HepG2 (cell line): ENCODE measurements around the gene FECH. TPM values are rescaled to one million over a fixed set of nuclear protein-coding genes. Genes with fewer than 3 reads are reported as not detected.

Source experiments
- ATAC-seq: fragments of 200-7000 bp; cut with Tn5 transposase; 3 replicates; pipeline ENCODE4 v1.9.1; 2020; ENCODE audit warnings: mild to moderate bottlenecking, moderate library complexity
- BruUV-seq: library from RNA; stranded (reverse); fragments of 400-500 nt; replicated peaks from 2 replicates; lab custom pipeline; 2021; lab: Mats Ljungman, UMichigan
- CTCF ChIA-PET: fragments of 300-600 bp; formaldehyde crosslinking; extraction: SDS; loops from one replicate; lab custom pipeline; 2021; ENCODE audit warnings: low total read pairs, inconsistent platforms, low intra/inter-chr PET ratio; lab: Yijun Ruan, JAX
- POLR2A ChIA-PET: fragments of 350-600 bp; sonication (Branson Sonifier 250); formaldehyde crosslinking; loops from one replicate; lab custom pipeline; 2020; ENCODE audit warnings: antibody characterized with exemption, inconsistent platforms; lab: Yijun Ruan, JAX
- DNase-seq: peaks from one replicate; pipeline ENCODE4 v3.0.0-alpha.2; 2015; ENCODE audit warnings: low spot score
- FAIRE-seq: peaks from 3 replicates; lab custom pipeline; 2011; peaks lifted over from hg19 to GRCh38; lab: Jason Lieb, UNC
- H2AFZ ChIP-seq: one replicate; pipeline ENCODE4 v1.6.1; 2011; ENCODE audit warnings: low read length, inconsistent platforms
- H3K27ac ChIP-seq: fragments of 300-600 bp; 3 replicates; pipeline ENCODE4 v1.8.0; 2011; ENCODE audit warnings: mixed run types, mild to moderate bottlenecking, mixed read lengths, low read length, inconsistent platforms; ENCODE audit not compliant: insufficient read depth; ENCODE audit errors: extremely low read length
- H3K27me3 ChIP-seq, 2 experiments: fragments of 200-600 bp in 1 of 2; 2 replicates in 1 of 2; 3 replicates in 1 of 2; pipeline versions ENCODE4 v1.6.0 to v1.8.0; 2011; ENCODE audit warnings: low read length in 2 of 2, mild to moderate bottlenecking in 2 of 2, moderate library complexity in 2 of 2, inconsistent platforms in 1 of 2; ENCODE audit not compliant: insufficient read depth in 2 of 2, control insufficient read depth in 1 of 2
- H3K36me3 ChIP-seq, 2 experiments: fragments of 200-600 bp in 1 of 2; replicated peaks in 1 of 2; 2 replicates in 1 of 2; 3 replicates in 1 of 2; pipeline versions ENCODE4 v1.5.1 to v1.8.0; 2011; ENCODE audit warnings: low read length in 2 of 2, inconsistent platforms in 1 of 2; ENCODE audit not compliant: insufficient read depth in 2 of 2, control insufficient read depth in 1 of 2
- H3K4me1 ChIP-seq: 2 replicates; pipeline ENCODE4 v1.5.1; 2012; ENCODE audit warnings: low read length, inconsistent platforms; ENCODE audit not compliant: insufficient read depth
- H3K4me2 ChIP-seq: 2 replicates; pipeline ENCODE4 v1.6.0; 2011; ENCODE audit warnings: low read depth, low read length, inconsistent platforms
- H3K4me3 ChIP-seq, 3 experiments: fragments of 200-600 bp in 1 of 3; sonication (generic), shearing (Covaris generic) in 1 of 3; replicated peaks in 1 of 3; 2 replicates each; pipeline ENCODE4 v1.5.1; 2011 to 2016; ENCODE audit warnings: low read length in 3 of 3, inconsistent platforms in 2 of 3, low read depth in 2 of 3, mild to moderate bottlenecking in 2 of 3, control low read depth in 1 of 3, mixed read lengths in 1 of 3; ENCODE audit not compliant: insufficient read depth in 1 of 3
- H3K79me2 ChIP-seq: one replicate; pipeline ENCODE4 v1.6.1; 2011; ENCODE audit warnings: low read length, inconsistent platforms; ENCODE audit not compliant: insufficient read depth
- H3K9ac ChIP-seq: 2 replicates; pipeline ENCODE4 v1.6.0; 2011; ENCODE audit warnings: mild to moderate bottlenecking, low read depth, low read length, inconsistent platforms; ENCODE audit not compliant: insufficient read depth
- H3K9me3 ChIP-seq: 2 replicates; pipeline ENCODE4 v1.5.1; 2012; ENCODE audit warnings: mild to moderate bottlenecking, low read length
- H4K20me1 ChIP-seq: 2 replicates; pipeline ENCODE4 v1.6.0; 2011; ENCODE audit warnings: inconsistent platforms, mild to moderate bottlenecking, low read length, moderate library complexity; ENCODE audit not compliant: insufficient read depth
- DNMT1 ChIP-seq: sonication (generic); formaldehyde crosslinking; IDR thresholded peaks from 2 replicates; pipeline ENCODE4 v1.5.1; 2020; ENCODE audit warnings: mild to moderate bottlenecking, missing genetic modification reagents
- GATA4 ChIP-seq: sonication (generic); IDR thresholded peaks from 2 replicates; pipeline ENCODE4 v1.6.1; 2016; ENCODE audit warnings: antibody characterized with exemption, low read depth, borderline replicate concordance
- HDAC1 ChIP-seq: sonication (generic); formaldehyde crosslinking; IDR thresholded peaks from 2 replicates; pipeline ENCODE4 v1.5.1; 2020; ENCODE audit warnings: mild to moderate bottlenecking, missing genetic modification reagents
- HNRNPLL ChIP-seq: fragments of 200-400 bp; formaldehyde crosslinking; IDR thresholded peaks from 2 replicates; pipeline ENCODE4 v1.6.1; 2017; ENCODE audit warnings: mild to moderate bottlenecking, low read depth, low read length; ENCODE audit not compliant: poor library complexity, severe bottlenecking
- JUND ChIP-seq: sonication (generic); formaldehyde crosslinking; IDR thresholded peaks from 2 replicates; pipeline ENCODE4 v1.8.0; 2022; ENCODE audit warnings: mild to moderate bottlenecking, missing genetic modification reagents
- MAF1 ChIP-seq: sonication (generic); formaldehyde crosslinking; IDR thresholded peaks from 2 replicates; pipeline ENCODE4 v1.5.0; 2020; ENCODE audit warnings: missing genetic modification reagents, borderline replicate concordance
- NAIF1 ChIP-seq: sonication (generic); formaldehyde crosslinking; IDR thresholded peaks from 2 replicates; pipeline ENCODE4 v1.5.0; 2020; ENCODE audit warnings: mild to moderate bottlenecking, missing genetic modification reagents, borderline replicate concordance
- NR2F6 ChIP-seq, 2 experiments: IDR thresholded peaks; 2 replicates each; pipeline ENCODE4 v1.6.1; 2016; ENCODE audit warnings: antibody characterized with exemption in 1 of 2, mild to moderate bottlenecking in 1 of 2
- POLR2AphosphoS2 ChIP-seq: IDR thresholded peaks from 2 replicates; pipeline ENCODE4 v1.6.1; 2011; ENCODE audit warnings: low read depth, low read length, improper control_type of control experiment
- SALL1 ChIP-seq: sonication (generic); formaldehyde crosslinking; IDR thresholded peaks from 2 replicates; pipeline ENCODE4 v1.8.0; 2022; ENCODE audit warnings: mild to moderate bottlenecking, missing genetic modification reagents
- TFDP1 ChIP-seq: IDR thresholded peaks from 2 replicates; pipeline ENCODE4 v1.6.1; 2016; ENCODE audit warnings: missing compliant biosample characterization, missing genetic modification reagents, borderline replicate concordance
- WIZ ChIP-seq: sonication (generic); formaldehyde crosslinking; IDR thresholded peaks from 2 replicates; pipeline ENCODE4 v1.5.1; 2020; ENCODE audit warnings: mild to moderate bottlenecking, missing genetic modification reagents
- ZNF276 ChIP-seq: sonication (generic); formaldehyde crosslinking; IDR thresholded peaks from 2 replicates; pipeline ENCODE4 v1.4.0; 2020; ENCODE audit warnings: mild to moderate bottlenecking, low read depth, missing genetic modification reagents
- ZNF292 ChIP-seq: sonication (generic); formaldehyde crosslinking; IDR thresholded peaks from 2 replicates; pipeline ENCODE4 v1.8.1; 2022; ENCODE audit warnings: mild to moderate bottlenecking, low read depth, missing genetic modification reagents, borderline replicate concordance
- ZNF329 ChIP-seq: sonication (generic); formaldehyde crosslinking; IDR thresholded peaks from 2 replicates; pipeline ENCODE4 v1.9.0; 2021; ENCODE audit warnings: low read depth, mild to moderate bottlenecking, missing genetic modification reagents
- WGBS: methylation state at CpG from one replicate; pipeline ENCODE4 v1.1.6; 2017; ENCODE audit warnings: low lambda C conversion rate; 5-methylcytosine and 5-hydroxymethylcytosine counted together
- in situ Hi-C: cut with HindIII; loops from 2 replicates; pipeline ENCODE4 v1.10.0; 2017; ENCODE audit warnings: low pct_unique_long_range_greater_than_20kb; ENCODE audit not compliant: extremely low pct_ligation_motif_present
- intact Hi-C: fragments of 100-400 bp; cut with micrococcal nuclease; formaldehyde crosslinking; loops from one replicate; pipeline ENCODE4 v1.10.0; 2022; ENCODE audit not compliant: unreplicated experiment
- polyA plus RNA-seq, 8 experiments: library from polyadenylated mRNA; depleted of rRNA in 3 of 8; stranded (reverse) in 7 of 8; unstranded in 1 of 8; fragments of >200 nt; fragmentation: Illumina TruSeq in 4 of 8; extraction: Trizol in 4 of 8; gene quantifications; 2 replicates each; pipeline versions ENCODE4 v1.2.1 to v1.2.3, GENCODE V29; 2011 to 2016; ENCODE audit warnings: low read depth in 4 of 8, missing spikeins in 1 of 8, mixed read lengths in 1 of 8; ENCODE audit not compliant: insufficient read depth in 1 of 8
- total RNA-seq, 5 experiments: library from RNA; depleted of rRNA; stranded (reverse); fragments of >200 nt; fragmentation: Illumina TruSeq; extraction: Trizol; gene quantifications; 2 replicates each; pipeline ENCODE4 v1.2.3, GENCODE V29; 2016; ENCODE audit warnings: low read depth in 1 of 5

The FECH gene
- total and polyA plus RNA-seq, 2 of the 13 experiments (the other 11 are each of a cell fraction or from before 2014, with no cell fraction given), result 14.7 to 21.9 TPM

- H3K4me3 ChIP-seq, result no peak overlapping the region
- intact Hi-C loops, result loop anchor here (10.0 kb wide), 2 partner anchors 187 to 787 kb away; no protein-coding TSS in a partner anchor
- ChIA-PET POLR2A (no interaction called here), CTCF (no interaction called here)
- no TSS peak for BruUV-seq
- peak overlapping the region; percentile 39; the same call in 1 of the 2 replicates for H3K4me2 ChIP-seq
- H3K4me1 ChIP-seq, result peaks cover 38% of the 10 kb centered on the region
- FAIRE-seq (no peak), ATAC-seq (peak; percentile 10; the same call in 1 of the 3 replicates), DNase-seq (no peak)
- H3K36me3 ChIP-seq, result no peaks in the 10 kb centered on the region
- WGBS, result 14% methylated on average over 2 of the region's 5 CpGs
- H2AFZ ChIP-seq, result no peak overlapping the region
- no peaks in the 10 kb centered on the region for H3K79me2 ChIP-seq
- H3K27ac ChIP-seq, result no peak overlapping the region
- TF ChIP-seq POLR2AphosphoS2, result no peak
- TF ChIP-seq HDAC1 (CRISPR knock-in tag), result no peak
- no peak for TF ChIP-seq JUND (CRISPR knock-in tag)
- no peak for TF ChIP-seq TFDP1 (CRISPR knock-in tag)
- no peak for TF ChIP-seq ZNF292 (CRISPR knock-in tag)
- no peak for TF ChIP-seq GATA4
- no peak for TF ChIP-seq DNMT1
- TF ChIP-seq ZNF329, result no peak
- TF ChIP-seq HNRNPLL, result no peak
- TF ChIP-seq NAIF1 (CRISPR knock-in tag), result no peak
- no peak for TF ChIP-seq MAF1 (CRISPR knock-in tag)
- TF ChIP-seq ZNF276 (CRISPR knock-in tag), result no peak
- no peak for TF ChIP-seq WIZ (CRISPR knock-in tag)
- TF ChIP-seq SALL1 (CRISPR knock-in tag), result no peak
- no peak for TF ChIP-seq NR2F6 (IDR thresholded peaks at IDR 0.05)
- TF ChIP-seq NR2F6 (CRISPR knock-in tag; IDR thresholded peaks at IDR 0.05), result no peak
- H4K20me1 ChIP-seq, result no peaks in the 10 kb centered on the region
- H3K9ac ChIP-seq, result no peak overlapping the region
- no peaks in the 10 kb centered on the region for H3K27me3 ChIP-seq
- in situ Hi-C loops, result no loop called here
- H3K9me3 ChIP-seq, result no peaks in the 10 kb centered on the region
These were observed 41.0 kb upstream of the FECH start for GRCh38 chr18:57627488-57627887.
